GDM1 (cell line): ENCODE results near the gene VDR.

Experiments used
- DNase-seq: peaks from one replicate; lab custom pipeline; 2025; lab: John Stamatoyannopoulos, UW

The VDR gene

DNA sequence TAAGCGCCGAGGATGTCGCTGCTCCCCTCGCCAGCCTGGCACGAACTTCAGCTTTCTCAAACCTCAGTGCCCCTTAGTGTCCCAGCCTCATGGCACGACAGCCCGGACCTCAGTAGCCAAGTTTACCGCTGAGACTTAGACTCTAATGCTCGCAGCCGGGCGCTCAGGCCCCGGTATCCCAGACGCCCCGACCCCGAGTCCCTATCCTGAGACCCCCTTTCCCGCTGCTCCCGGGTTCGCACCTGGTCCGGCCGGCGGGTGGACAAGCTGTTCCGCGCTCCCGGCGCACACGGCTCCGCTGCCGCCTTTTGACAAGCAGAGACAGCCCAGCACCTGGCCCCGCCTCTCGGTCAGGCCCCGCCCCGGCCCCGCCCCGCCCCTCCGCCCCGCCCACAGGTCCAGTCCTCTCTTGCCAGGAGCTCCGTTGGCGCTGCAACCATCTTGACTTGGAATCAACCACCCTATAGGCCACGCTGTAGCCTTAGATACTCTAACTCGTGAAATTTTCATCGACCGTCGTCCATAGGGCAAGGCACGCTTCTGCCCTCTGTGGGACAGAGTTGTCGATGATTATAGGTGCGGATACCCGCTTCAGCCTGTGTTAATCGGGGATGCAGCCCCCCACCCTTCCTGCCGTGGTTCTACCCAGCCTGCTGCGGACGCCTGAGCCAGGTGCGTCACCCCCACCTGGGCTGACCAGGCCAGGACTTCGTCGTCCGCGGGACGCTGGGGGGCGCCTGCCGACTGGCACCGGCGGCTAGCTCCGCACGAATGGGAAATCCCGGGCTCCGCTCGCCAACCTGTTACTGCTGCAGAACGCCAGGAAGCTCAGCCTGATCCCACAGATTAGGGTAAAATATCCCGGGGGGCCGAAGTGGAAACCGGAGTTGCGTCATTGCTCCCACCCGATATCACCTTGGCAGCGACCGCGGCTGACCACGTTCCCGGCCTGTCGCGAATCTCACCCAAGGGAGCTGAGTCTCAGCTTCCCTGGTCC is at the start of gene VDR:
Gene VDR, minus strand, starts transcription at position 282 of the 997 bp plus-strand sequence. CDS start 25,881 bp downstream, outside the sequence.
- DNase-seq, result peak; percentile 48

DNA sequence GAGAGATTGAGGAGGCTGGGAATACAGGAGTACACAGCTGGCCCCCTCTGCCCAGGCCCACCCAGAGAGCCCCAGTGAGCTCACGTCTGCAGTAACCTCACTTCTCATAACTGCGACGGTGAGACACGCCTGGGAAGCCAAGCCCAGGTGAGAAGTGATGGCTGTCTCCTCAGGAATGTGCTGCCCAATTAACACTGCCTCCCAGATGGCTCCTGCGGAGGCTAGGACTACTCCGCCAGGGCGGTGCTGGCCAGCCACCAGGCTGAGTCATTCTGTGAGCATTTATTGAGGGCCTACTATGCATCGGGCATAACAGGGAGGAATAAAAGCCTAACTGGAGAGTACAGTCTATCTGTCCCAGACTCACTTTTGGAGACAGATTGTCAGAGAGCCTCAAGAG is 49.3 kb upstream of the VDR start:
- no peak for DNase-seq

DNA sequence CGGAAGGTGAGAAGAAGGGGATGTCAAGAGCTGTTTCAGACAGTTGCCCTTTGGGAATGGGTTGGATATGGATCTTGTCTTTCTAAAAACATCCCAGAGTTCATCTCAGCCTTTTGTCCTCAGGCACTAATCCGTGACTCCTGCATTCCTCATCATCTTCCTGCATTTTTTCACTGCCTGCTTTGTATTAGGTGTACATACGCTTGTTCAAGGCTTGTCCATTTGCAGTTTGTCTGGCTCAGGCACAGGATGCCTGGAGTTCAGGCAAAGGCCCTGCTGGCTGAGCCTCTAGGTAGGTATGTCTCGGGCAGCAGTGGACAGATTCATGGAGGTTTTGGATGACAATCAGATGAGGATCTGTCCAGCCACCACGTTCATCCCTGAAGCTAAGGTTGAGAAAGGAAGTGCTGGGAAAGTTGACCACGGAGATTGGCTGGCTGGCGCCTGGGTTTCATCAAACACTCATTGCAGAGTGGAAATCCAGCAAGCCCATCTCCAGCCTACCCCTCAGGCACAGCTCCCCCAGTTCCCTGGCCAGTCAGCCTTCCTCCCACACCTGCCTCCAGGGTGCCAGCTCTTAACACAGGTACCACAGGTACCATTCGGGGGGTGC is 46.2 kb upstream of the VDR start:
- DNase-seq, result no peak

DNA sequence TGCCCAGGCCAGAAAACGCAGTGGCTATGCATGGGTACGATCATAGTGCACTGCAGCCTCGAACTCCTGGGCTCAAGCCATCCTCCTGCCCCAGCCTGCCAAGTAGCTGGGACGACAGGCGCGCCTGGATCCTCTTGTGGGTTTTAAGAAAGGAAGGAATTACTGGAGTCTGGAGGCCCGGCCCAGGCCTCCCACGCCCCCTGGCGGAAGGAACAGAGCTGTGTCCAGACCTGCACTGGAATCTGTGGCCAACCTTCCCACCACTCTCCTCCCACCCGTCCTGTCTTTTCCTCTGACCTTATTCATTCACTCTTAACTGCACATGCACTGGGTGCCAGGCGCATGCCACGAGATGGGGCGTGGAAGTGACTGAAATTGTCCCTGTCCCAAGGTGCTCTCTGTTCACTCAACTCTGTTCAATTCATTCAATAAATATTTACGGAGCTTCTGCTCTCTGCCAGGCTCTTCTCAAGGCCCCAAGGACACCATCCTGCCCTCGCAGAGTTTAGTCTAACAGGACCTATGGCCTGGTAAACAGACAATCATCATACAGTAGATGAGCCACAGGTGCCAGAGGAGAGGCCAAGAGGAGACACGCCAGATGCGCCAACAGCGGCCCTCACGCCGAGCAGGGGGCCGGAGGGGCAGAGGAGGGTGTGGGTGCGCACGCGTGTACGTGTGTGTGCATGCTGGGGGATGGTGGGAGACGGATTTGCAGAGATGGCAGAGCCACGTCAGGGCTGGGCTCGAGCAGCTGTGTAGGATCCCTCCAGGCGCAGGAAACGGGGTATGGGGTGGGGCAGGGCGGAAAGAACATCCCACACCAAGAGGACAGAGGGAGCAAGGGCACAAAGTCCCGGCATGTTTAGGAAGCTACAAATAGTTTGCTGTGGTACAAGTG is 44.9 kb upstream of the VDR start:
- DNase-seq, result peak; percentile 47

DNA sequence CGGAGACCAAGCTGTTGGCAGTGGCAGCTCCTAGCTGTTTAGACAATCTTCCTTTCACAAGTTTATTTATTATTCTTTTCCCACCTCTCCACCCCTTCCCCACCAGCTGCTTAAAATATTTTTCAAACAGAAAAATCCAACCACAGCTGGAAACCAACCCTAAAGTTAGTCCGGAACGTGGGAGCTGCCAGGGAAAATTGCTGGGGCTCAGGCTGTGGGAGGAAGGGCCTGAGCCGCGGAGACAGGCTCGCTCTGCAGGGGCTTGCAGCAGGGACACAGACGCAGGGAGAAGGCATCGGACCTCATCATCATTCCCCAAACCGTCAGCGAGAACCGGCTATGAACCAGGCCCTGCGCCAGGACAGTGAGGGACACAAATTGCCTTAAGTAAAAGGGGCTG is 42.5 kb upstream of the VDR start:
- DNase-seq, result no peak

DNA sequence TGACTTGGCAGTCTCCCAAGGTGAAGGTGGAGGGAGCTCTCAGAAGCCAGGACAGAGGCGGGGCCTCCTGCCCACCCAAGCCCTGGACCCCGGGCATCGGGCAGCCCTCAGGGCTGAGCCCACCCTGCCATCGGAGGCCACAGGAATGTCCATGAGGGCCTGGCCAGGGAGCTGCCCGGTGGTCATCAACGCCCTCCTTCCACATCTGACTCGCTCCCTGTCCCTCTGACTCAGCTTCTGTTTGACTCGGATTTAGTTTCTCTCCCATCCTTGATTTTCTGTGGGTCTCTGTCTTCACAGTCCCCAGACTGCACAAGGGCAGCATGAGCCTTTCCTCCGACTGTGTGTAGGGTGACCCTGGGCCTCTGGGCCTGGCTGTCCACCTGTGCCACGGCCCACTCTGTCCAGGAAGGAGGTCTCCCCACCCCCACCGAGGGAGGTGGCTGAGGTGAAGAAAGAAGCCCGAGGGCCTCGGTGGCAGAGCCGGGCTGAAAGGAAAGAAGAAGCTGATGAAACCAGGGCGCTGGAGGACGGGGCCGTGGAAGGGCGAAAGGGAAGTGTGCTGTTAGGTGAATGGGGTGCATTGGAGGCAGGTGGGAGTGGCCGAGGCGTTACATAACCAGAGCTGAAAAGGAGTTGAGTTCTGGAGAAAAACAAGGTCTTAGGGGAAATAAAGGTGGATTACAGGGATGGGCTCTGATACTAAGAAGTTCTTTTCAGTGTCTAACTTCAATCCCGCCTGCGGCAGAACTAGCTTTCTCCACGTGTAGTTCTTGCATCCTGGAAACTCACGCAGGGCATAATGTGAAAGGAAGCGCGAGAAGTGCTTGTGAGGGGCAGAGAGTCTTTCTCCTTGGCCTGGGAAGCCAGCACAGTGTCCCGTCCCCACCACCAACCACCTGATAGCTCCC is 41.9 kb upstream of the VDR start:
- DNase-seq, result peak; percentile 9

DNA sequence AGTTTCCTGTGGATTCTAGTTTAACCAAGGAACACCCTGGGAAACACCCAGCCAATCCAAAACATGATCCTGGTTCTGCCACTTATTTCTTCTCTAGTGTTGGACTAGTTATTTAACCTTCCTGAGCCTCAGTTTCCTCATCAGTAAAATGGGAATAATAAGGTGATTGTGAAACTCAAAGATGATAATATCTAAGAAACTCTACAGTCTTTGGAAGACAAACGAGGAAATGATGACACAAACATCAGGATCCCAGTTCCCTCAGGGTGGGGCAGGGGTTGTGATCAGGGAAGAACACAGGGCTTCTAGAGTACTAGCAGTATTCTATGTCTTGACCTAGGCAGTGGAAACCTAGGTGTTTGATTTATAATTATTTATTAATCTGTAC is 40.5 kb upstream of the VDR start:
- no peak for DNase-seq

DNA sequence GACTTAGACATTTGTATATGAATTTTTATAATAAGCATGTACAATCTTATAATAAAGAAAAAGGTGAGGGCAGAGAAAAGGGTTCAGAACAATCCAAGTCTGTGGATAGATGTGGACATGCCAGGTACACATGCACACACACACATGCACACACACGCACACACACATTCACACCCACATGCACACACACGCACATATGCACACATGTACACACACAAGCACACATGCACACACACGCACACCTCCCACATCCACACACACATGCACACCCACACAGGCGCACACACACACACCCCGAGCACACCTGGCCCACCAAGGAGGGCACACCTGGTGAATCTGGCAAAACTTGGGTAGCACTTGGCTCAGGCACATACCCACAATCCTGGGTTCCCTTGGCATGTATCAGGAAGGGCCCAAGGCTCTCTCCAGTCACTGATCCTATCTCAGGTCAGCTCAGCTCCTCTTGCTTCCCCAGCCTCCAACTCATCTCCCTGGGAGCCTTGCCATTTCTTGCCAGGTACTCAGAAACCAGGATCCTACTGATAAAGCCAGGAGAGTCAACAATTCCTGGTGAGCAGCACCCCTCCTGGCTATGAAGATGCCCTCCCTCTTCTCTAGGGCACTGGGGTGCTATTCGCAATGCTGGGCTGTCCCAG is 40.0 kb upstream of the VDR start:
- no peak for DNase-seq

DNA sequence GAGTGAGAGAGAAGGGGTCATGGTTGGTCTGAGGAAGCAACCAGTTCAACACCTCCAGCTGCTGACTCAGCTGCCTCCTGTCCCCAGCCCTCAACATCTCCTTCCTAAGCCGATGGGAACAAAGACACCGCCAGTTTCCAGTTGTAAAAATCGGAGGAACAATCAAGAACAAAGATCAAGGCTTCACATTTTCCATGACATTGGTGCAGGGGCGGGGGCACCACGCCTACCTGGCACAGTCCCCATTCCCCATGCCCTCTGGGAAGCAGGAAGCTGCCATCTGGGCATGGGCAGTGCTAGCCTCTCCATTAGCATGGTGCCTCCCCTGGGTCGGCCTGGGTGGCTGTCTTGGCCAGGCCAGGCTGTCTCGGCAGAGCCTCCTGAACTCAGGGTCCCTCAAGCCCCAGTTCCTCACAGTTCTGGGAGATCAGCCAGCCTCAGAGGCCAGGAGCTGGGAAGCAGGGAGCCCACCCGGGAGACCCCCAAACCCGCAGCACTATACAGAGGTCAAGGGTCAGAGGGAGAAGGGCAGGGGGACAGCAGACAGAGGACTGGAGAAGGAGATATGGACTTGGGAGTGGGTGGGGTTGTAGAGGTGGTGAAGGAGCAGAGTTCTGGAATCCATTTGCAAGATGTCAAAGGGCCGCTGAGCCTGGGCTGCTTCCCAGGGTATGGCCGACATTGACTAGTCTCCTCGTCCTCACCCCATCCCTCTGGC is 39.0 kb upstream of the VDR start:
- no peak for DNase-seq

DNA sequence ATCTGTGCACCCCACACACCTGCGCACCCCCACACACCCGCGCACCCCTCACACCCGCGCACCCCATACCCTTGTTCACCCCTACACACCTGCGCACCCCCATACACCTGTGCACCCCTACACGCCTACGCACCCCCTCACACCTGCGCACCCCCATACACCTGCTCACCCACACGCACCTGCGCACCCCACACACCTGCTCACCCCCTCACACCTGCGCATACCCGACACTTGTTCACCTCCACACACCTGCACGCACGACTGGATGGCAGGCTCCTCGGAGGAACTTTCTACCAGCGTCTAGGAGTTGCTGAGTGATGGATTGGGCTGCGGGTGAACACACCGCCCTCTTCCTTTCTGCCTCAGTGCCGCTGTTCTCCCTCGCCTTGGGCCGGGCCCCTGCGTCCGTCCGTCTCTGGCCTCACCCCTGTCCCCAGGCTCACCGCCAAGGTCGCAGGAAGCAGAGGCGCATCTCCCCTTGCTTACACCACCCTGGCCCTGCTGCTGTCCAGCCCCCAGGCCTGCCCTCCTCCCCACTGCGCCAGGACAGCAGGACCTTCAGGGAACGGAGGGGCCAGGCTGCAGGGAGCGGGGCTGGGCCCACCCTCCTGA is 37.9 kb upstream of the VDR start:
- no peak for DNase-seq

DNA sequence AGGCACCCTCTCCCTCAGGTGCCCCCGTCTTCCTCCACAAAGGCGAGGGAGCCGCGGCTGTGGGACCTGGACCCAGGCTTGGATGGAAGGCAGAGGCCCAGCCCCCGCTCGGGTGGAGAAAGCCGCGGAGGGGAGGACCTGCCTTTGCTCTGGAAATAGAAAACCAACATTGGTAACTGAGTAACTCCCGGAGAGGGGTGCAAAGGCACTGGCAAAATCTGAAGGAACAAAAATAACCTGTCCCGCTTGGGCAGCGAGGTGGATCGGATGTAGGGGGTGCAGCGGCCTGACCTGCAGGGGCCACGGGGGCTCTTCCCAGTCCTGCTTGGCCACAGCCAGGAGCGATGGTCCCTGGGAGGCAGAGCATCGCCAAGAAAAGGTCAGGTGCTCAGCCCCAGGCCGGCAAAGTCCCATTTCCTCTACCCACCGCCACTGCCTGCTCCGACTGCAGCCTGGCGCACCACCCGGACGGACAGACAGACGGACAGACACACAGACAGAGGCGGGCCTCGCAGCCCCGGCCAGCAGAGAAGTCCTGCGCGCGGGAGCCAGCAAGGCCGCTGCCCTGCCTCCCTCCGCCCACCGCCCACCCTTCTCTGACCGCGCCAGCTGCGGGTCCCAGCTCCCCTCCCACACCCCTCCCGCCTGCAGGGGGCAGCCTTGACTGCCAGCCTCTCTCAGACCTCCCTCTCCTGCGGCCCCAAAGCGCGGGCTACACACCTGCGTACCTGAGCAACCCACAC is 37.2 kb upstream of the VDR start:
- DNase-seq, result no peak

DNA sequence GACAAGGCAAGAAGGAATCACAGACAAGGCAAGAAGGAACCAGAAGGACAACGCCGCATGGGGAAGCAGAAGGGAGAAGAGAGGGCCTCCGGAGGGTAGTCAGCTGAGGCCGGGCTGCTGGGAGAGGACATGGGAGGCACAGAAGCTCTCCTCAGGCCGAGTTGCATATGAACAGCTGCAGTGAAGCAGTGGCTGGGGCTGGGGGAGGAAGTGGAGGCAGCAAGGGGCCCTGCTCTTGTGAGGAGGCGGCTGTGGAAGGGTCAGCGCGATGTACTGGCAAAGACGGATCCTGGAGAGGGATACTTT is 36.6 kb upstream of the VDR start:
- DNase-seq, result no peak

DNA sequence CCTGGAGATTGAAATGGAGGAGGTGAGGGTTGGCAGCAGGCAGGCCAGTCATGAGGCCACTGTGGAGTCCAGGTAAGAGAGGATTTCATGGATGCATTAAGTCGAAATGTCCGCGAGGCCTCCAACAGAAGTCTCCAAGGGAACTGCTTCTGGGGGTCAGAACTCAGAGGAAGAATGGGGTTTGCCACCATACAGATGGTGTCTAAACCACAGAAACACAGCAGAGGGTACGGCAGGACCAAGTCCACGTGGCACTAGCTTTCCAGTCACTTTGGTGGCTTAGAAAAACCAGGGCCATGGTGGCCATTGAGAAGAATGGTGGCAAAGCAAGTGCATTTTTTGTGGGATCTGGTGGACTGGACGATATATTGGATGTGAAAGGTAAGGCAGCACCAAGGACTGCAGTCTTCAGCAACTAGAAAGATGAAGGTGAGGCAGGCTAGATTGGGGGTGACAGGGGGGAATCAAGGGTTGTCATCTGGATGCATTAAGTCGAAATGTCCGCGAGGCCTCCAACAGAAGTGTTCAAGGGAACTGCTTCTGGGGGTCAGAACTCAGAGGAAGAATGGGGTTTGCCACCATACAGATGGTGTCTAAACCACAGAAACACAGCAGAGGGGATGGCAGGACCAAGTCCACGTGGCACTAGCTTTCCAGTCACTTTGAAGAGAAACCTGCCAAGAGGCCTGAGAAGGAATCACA is 36.1 kb upstream of the VDR start:
- DNase-seq, result no peak

DNA sequence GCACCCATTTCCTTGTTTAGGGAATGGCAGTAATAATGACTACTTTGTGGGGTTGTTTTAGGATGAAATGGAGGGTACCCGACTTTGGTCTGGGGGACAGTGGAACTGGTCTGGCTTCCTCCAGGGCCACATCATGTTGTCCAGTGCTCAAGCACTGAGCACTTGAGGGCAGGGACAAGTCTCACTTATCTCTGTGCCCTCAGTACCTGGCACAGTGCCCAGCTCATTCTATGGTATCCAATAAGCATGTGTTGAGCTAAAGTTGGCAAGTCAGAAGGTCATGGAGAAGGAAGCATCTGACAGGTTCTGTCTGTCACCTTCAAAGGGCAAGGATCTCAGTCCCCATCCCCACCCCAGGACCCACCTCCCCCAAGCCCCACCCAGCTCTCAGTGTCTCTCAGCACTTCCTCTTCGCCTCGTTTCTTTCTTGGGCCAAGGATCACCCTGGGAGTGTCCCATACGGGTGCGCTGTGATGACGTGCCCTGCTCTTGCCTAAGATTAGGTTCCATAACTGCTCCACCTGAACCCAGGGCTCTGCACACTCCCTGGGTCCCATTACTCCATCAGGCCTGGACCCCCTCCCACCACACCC is 34.3 kb upstream of the VDR start:
- no peak for DNase-seq

DNA sequence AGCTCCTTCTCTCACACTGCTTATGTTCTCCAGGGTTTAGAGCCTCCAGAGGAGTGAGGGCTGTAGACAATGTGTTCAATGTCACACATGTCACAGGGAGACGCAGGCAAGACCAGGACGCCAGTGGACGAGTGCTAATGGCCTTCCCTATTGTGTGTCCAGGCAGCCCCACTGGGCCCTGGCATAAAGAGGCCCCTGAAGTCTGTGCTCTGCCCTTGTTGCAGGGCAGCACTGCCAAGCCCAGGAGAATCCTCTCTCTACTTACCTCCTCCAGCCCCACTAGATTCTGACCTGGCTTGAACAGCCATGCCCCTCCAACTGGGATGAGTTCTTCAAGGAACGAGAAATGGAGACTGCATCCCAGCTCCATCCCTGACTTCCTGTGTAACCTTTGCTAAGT is 33.8 kb upstream of the VDR start:
- no peak for DNase-seq

DNA sequence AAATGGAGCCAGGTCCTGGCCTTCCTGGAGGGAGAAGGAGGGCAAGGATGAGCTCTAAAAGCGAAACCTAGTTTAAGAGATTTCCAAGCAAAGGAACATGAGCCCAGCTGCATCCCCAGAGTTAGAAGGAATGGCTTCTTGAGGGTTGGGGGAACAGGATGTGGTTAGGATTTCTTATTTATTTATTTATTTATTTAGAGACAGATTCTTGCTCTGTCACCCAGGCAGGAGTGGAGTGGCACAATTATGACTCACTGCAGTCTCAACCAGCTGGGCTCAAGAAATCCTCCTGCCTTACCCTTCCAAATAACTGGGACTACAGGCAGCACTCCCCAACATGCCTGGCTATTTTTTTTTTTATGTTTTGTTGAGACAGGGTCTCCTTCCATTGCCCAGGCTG is 33.3 kb upstream of the VDR start:
- DNase-seq, result no peak

DNA sequence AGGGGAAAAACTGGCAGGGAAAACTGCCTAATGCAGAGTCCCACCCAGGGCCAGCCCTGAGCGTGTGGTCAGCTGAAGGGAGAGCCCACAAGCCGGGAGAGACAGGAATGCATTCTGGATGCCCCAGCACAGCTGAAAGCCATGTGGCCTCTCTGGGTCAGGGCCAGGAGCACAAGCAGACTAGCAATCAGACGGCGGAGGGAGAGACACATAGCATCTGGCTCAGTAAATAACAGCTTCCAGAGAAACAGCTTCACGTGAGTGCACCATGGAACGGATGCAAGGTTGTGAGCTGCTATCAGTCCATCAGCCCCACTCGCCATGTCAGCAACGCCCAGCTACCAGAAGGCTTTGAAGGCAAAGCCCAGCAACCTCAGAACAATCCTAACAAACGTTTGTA is 30.4 kb upstream of the VDR start:
- DNase-seq, result no peak

DNA sequence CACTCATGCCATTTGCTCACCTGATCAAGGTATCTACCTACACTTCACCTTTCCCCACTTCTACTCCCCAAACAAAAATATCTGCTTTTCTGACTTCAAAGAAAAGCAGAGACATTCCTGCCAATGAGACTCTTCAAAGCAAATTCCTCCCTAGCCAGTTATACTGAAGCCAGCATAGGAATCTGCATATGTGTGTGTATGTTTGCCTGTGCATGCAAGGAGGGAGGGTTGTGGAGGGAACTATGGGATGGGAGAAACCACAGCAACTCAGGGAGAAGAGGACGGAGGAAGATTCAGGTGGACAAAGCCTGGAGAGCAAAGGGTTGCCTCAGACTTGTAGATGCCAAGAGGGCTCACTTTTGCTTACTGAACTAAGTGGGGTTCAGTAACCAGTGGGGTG is 26.4 kb upstream of the VDR start:
- no peak for DNase-seq
